Large intestine (tissue), 3 donors: ENCODE data around the gene ZNF385C. TPM values are rescaled to one million over a fixed set of nuclear protein-coding genes. Genes with fewer than 3 reads are reported as not detected.
A peak's percentile ranks its signal among the peaks of the same experiment; 100 is the strongest.

Source experiments
- DNase-seq, 2 donors: peaks; one replicate each; pipeline versions ENCODE4 v3.0.0 to v3.0.0-alpha.2; 2013
- H3K27ac ChIP-seq: one replicate; pipeline ENCODE4 v1.5.1; 2013; ENCODE audit warnings: low read length
- H3K27me3 ChIP-seq: 2 replicates; pipeline ENCODE4 v1.6.1; 2013; ENCODE audit warnings: low read length; ENCODE audit not compliant: control insufficient read depth, insufficient read depth
- H3K36me3 ChIP-seq: 2 replicates; pipeline ENCODE4 v1.6.1; 2013; ENCODE audit warnings: low read length; ENCODE audit not compliant: control insufficient read depth, insufficient read depth
- H3K4me1 ChIP-seq: one replicate; pipeline ENCODE4 v1.6.1; 2013; ENCODE audit warnings: low read length; ENCODE audit not compliant: control insufficient read depth, insufficient read depth
- H3K4me3 ChIP-seq: one replicate; pipeline ENCODE4 v1.5.1; 2013; ENCODE audit warnings: low read length
- H3K9me3 ChIP-seq: one replicate; pipeline ENCODE4 v1.6.1; 2013; ENCODE audit warnings: mild to moderate bottlenecking, low read depth, low read length, moderate library complexity; ENCODE audit not compliant: control insufficient read depth
- WGBS: methylation state at CpG from one replicate; pipeline ENCODE4 v1.1.5; 2013; ENCODE audit warnings: low lambda C conversion rate; ENCODE audit not compliant: insufficient coverage; 5-methylcytosine and 5-hydroxymethylcytosine counted together
- polyA plus RNA-seq: library from polyadenylated mRNA; unstranded; fragments of 120-200 nt; gene quantifications from one replicate; pipeline ENCODE4 v1.2.1, GENCODE V29; 2013

The ZNF385C gene
- polyA plus RNA-seq, 1 donor: 1.4 TPM

GRCh38 chr17:42009170-42009569 lies 89.1 kb downstream of the ZNF385C start:
- WGBS: 100% methylated on average over 1 of the region's 4 CpGs
- DNase-seq: no peak
- H3K4me1 ChIP-seq: no peaks in the 10 kb centered on the region
- H3K9me3 ChIP-seq: no peaks in the 10 kb centered on the region
- H3K27me3 ChIP-seq: no peaks in the 10 kb centered on the region
- peaks cover 3% of the 10 kb centered on the region for H3K36me3 ChIP-seq
- H3K4me3 ChIP-seq: no peak overlapping the region
- H3K27ac ChIP-seq: no peak overlapping the region

GRCh38 chr17:42005166-42005565 lies 93.1 kb downstream of the ZNF385C start:
- H3K9me3 ChIP-seq: no peaks in the 10 kb centered on the region
- no peak overlapping the region for H3K27ac ChIP-seq
- WGBS: no CpG with 5 or more reads among the region's 1 CpG
- no peak for DNase-seq
- H3K27me3 ChIP-seq: no peaks in the 10 kb centered on the region
- H3K4me1 ChIP-seq: peaks cover 20% of the 10 kb centered on the region
- H3K36me3 ChIP-seq: peaks cover 17% of the 10 kb centered on the region
- no peak overlapping the region for H3K4me3 ChIP-seq

GRCh38 chr17:42002792-42003301 lies 95.4 kb downstream of the ZNF385C start:
- 38% methylated on average over 1 of the region's 3 CpGs for WGBS
- H3K27ac ChIP-seq: peak overlapping the region; percentile 34
- peaks cover 29% of the 10 kb centered on the region for H3K36me3 ChIP-seq
- no peak overlapping the region for H3K4me3 ChIP-seq
- no peaks in the 10 kb centered on the region for H3K9me3 ChIP-seq
- peak in 1 of 2 donors; percentile 61 for DNase-seq
- no peaks in the 10 kb centered on the region for H3K27me3 ChIP-seq
- peaks cover 20% of the 10 kb centered on the region for H3K4me1 ChIP-seq

DNA sequence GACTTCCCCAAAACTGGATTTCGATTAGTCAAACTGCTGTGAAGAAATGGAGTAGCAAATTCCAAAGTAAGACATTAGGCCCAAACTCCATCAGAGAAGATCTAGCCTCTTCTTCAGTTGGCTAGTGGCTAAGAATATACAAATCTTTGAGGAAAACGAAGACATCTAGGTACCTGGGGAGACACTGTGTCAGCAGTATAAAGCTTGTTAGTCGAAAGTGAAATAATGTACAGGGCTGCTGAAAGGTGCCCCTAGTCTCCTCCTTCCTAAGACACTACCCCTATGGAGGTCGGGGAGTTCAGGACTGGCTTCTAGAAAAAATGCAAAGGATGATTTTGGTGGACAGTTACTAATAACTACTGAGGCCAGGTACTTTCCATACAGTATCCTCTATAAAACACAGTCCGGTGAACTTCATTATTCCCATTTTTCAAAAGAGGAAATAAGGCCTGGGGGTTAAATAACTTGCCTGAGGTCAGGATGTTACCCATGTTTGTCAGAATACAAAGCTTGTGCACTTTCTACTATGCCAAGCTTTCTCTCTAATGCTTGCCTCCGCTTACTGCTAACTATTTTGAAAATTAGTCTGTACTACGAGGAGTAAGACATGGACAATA lies 96.0 kb downstream of the ZNF385C start:
- no peaks in the 10 kb centered on the region for H3K27me3 ChIP-seq
- DNase-seq: no peak
- H3K36me3 ChIP-seq: peaks cover 35% of the 10 kb centered on the region
- peaks cover 20% of the 10 kb centered on the region for H3K4me1 ChIP-seq
- no peak overlapping the region for H3K4me3 ChIP-seq
- H3K9me3 ChIP-seq: no peaks in the 10 kb centered on the region
- WGBS: 100% methylated on average over 2 of the region's 7 CpGs
- no peak overlapping the region for H3K27ac ChIP-seq

GRCh38 chr17:42001729-42002128 lies 96.5 kb downstream of the ZNF385C start:
- H3K36me3 ChIP-seq: peaks cover 41% of the 10 kb centered on the region
- no CpG with 5 or more reads among the region's 2 CpGs for WGBS

DNA sequence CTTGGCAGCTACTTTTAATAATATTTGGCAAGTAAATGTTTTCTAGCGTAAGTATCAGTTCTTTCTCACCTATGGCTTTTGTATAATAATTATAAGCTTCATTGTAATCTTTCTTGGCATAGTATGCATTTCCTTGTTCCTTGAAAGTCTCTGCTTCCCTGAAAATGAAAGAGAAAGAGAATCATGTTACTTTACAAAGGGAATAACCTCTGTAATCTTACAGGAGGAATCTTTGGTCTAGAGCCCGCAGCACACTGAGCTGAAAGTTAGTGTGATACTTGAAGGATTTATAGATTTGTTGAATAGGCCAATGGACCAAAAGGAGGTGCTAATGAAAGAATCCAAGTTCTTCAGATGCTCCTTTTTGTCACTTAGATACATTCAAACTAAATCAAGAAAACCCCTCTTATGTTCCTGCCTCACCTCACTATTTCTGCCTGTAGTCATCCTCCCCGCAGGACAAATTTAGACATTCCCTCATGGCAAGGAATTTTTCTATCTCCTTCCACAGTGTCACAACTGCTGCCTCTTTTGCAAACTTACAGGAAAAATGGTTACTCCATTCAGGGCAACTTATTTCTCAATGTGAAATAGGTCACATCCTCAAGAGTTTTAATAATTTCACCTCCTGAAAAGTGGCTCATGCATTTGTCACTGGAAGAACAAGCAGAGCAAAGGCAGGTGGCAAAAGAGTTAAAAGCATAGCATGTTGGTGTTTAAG lies 97.7 kb downstream of the ZNF385C start:
- Histone ChIP-seq H3K27ac (peak overlapping the region; percentile 60), H3K4me1 (peaks cover 20% of the 10 kb centered on the region), H3K27me3 (no peaks in the 10 kb centered on the region), H3K36me3 (peaks cover 52% of the 10 kb centered on the region), H3K9me3 (no peaks in the 10 kb centered on the region), H3K4me3 (no peak overlapping the region)
- peak; percentile 44 to 75 for DNase-seq
- no CpG with 5 or more reads among the region's 3 CpGs for WGBS

More at GRCh38 chr17:42001729-42002128, 96.5 kb downstream of the ZNF385C start:
- Histone ChIP-seq H3K27me3 (no peaks in the 10 kb centered on the region), H3K9me3 (no peaks in the 10 kb centered on the region), H3K4me3 (no peak overlapping the region), H3K27ac (no peak overlapping the region), H3K4me1 (peaks cover 20% of the 10 kb centered on the region)
- DNase-seq: no peak

GRCh38 chr17:41998497-41998896 lies 99.8 kb downstream of the ZNF385C start:
- no peaks in the 10 kb centered on the region for H3K9me3 ChIP-seq
- H3K27ac ChIP-seq: no peak overlapping the region
- 43% methylated on average over 2 of the region's 2 CpGs for WGBS
- peaks cover 66% of the 10 kb centered on the region for H3K36me3 ChIP-seq
- H3K27me3 ChIP-seq: no peaks in the 10 kb centered on the region
- no peak for DNase-seq
- H3K4me1 ChIP-seq: peaks cover 17% of the 10 kb centered on the region
- H3K4me3 ChIP-seq: no peak overlapping the region

DNA sequence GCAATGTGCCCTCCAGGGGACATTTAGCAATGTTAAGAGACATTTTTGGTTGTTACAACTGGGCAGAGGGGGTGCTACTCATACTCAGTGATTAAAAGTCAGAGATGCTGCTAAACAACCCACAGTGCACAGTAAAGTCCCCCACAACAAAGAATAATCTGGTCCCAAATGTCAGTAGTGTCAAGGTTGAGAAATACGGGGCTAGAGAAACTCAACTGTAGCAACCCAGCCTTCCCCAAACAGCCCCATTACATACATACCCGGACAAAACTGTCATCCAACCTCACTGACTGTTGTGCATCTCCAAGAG lies 101.5 kb downstream of the ZNF385C start:
- peaks cover 6% of the 10 kb centered on the region for H3K4me1 ChIP-seq
- H3K4me3 ChIP-seq: no peak overlapping the region
- no peaks in the 10 kb centered on the region for H3K27me3 ChIP-seq
- no CpG with 5 or more reads among the region's 2 CpGs for WGBS
- DNase-seq: no peak
- H3K36me3 ChIP-seq: peaks cover 66% of the 10 kb centered on the region
- no peaks in the 10 kb centered on the region for H3K9me3 ChIP-seq
- no peak overlapping the region for H3K27ac ChIP-seq

DNA sequence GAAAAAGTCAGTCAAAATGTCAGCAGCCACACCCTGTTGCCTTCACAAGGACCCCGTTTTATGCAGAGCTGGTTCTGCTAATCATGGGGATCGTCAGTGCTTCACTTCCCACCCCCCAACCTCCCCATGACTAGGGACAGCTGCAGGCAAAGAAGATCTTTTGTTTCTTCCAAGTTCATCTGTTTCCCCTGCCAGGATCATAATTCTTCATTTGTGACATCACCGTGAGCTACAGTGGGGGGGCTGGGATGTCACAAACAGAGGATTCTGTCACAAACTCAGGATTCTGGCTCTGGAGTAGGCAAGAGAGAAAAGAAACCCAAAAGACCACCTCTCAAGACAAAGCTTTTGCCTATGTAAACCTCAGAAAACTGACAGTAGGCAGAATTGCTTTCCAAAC lies 105.7 kb downstream of the ZNF385C start:
- DNase-seq: no peak
- Histone ChIP-seq H3K36me3 (peaks cover 86% of the 10 kb centered on the region), H3K4me1 (peaks cover 7% of the 10 kb centered on the region), H3K4me3 (no peak overlapping the region), H3K27me3 (no peaks in the 10 kb centered on the region), H3K9me3 (no peaks in the 10 kb centered on the region), H3K27ac (no peak overlapping the region)
- WGBS: no CpG with 5 or more reads among the region's 3 CpGs

DNA sequence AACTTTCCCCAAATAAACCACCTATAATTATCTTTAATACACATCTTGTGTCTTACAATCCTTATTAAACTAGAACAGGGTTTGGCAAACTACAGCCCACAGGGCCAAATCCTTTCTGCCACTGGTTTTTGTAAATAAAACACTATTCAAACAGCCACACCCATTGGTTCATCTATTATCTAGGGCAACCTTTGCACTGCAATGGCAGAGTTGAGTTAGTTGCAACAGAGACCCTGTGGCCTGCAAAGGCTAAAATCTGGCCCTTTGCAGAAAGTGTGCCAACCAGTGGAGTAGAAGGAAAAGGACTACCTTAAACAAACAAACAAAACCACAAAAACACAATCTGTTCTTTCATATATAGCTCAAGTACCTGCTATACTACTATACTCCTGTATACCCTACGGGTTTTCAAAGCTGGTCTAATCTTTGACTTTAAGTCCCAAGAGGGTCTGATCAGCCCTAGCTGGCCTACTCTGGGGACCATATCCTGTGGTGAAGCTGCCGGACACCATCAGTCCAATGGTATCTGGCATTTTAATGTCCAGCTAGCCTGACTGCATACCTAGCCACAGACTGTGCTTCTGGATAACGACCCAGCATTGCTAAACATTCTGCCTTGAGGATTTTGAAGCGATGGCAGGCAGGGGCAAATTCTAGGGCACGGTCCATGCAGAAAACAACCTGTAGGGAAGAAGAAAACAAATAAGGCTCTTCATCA lies 108.4 kb downstream of the ZNF385C start:
- peak; percentile 26 to 50 for DNase-seq
- H3K9me3 ChIP-seq: no peaks in the 10 kb centered on the region
- no peaks in the 10 kb centered on the region for H3K27me3 ChIP-seq
- H3K4me1 ChIP-seq: peaks cover 7% of the 10 kb centered on the region
- no peak overlapping the region for H3K27ac ChIP-seq
- H3K4me3 ChIP-seq: no peak overlapping the region
- peaks cover 86% of the 10 kb centered on the region for H3K36me3 ChIP-seq
- no CpG with 5 or more reads among the region's 5 CpGs for WGBS
